Parathyroid adenoma (tissue), 2 donors: ENCODE data around the gene TOMM6.

ENCODE experiments used
- H2AFZ ChIP-seq: fragments of 300-600 bp; sonication (generic); one replicate; pipeline ENCODE4 v1.7.0; 2017; ENCODE audit warnings: antibody characterized with exemption, mild to moderate bottlenecking
- H3K27ac ChIP-seq: fragments of 300-600 bp; sonication (generic); one replicate; pipeline ENCODE4 v1.7.0; 2017
- H3K27me3 ChIP-seq: fragments of 300-600 bp; sonication (generic); one replicate; pipeline ENCODE4 v1.7.0; 2017; ENCODE audit warnings: low read length; ENCODE audit not compliant: control insufficient read depth, insufficient read depth
- H3K36me3 ChIP-seq: fragments of 300-600 bp; sonication (generic); one replicate; pipeline ENCODE4 v1.7.0; 2017; ENCODE audit warnings: low read length; ENCODE audit not compliant: control insufficient read depth, insufficient read depth
- H3K4me1 ChIP-seq: fragments of 300-600 bp; sonication (generic); one replicate; pipeline ENCODE4 v1.7.0; 2017; ENCODE audit warnings: control low read depth
- H3K4me2 ChIP-seq: fragments of 300-600 bp; sonication (generic); one replicate; pipeline ENCODE4 v1.7.0; 2017; ENCODE audit warnings: low read length
- H3K4me3 ChIP-seq: fragments of 300-600 bp; sonication (generic); one replicate; pipeline ENCODE4 v1.7.0; 2017; ENCODE audit warnings: low read depth, low read length
- H3K79me2 ChIP-seq: fragments of 300-600 bp; sonication (generic); one replicate; pipeline ENCODE4 v1.7.0; 2017; ENCODE audit warnings: control low read depth
- H3K9ac ChIP-seq: fragments of 300-600 bp; sonication (generic); one replicate; pipeline ENCODE4 v1.7.0; 2017; ENCODE audit warnings: mild to moderate bottlenecking
- H3K9me3 ChIP-seq: fragments of 300-600 bp; sonication (generic); one replicate; pipeline ENCODE4 v1.7.0; 2017; ENCODE audit warnings: low read length; ENCODE audit not compliant: control insufficient read depth
- TF ChIP-seq, protein P1 (sequence below): fragments of 300-600 bp; sonication (generic); IDR thresholded peaks from one replicate; pipeline ENCODE4 v1.7.0; 2017; ENCODE audit warnings: antibody characterized with exemption, mild to moderate bottlenecking
- donor health status: primary hyperparathyroidism.

TOMM6 gene

GRCh38 chr6:41743406-41744235, 43.9 kb upstream of the TOMM6 start:
- Histone ChIP-seq H3K27ac (no peak overlapping the region), H3K4me2 (no peak overlapping the region), H3K36me3 (no peaks in the 10 kb centered on the region), H2AFZ (no peak overlapping the region), H3K79me2 (no peaks in the 10 kb centered on the region), H3K4me1 (peaks cover 5% of the 10 kb centered on the region), H3K4me3 (no peak overlapping the region), H3K9me3 (no peaks in the 10 kb centered on the region), H3K9ac (no peak overlapping the region), H3K27me3 (no peaks in the 10 kb centered on the region)
- TF ChIP-seq, protein P1, sequence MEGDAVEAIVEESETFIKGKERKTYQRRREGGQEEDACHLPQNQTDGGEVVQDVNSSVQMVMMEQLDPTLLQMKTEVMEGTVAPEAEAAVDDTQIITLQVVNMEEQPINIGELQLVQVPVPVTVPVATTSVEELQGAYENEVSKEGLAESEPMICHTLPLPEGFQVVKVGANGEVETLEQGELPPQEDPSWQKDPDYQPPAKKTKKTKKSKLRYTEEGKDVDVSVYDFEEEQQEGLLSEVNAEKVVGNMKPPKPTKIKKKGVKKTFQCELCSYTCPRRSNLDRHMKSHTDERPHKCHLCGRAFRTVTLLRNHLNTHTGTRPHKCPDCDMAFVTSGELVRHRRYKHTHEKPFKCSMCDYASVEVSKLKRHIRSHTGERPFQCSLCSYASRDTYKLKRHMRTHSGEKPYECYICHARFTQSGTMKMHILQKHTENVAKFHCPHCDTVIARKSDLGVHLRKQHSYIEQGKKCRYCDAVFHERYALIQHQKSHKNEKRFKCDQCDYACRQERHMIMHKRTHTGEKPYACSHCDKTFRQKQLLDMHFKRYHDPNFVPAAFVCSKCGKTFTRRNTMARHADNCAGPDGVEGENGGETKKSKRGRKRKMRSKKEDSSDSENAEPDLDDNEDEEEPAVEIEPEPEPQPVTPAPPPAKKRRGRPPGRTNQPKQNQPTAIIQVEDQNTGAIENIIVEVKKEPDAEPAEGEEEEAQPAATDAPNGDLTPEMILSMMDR, result no peak

DNA sequence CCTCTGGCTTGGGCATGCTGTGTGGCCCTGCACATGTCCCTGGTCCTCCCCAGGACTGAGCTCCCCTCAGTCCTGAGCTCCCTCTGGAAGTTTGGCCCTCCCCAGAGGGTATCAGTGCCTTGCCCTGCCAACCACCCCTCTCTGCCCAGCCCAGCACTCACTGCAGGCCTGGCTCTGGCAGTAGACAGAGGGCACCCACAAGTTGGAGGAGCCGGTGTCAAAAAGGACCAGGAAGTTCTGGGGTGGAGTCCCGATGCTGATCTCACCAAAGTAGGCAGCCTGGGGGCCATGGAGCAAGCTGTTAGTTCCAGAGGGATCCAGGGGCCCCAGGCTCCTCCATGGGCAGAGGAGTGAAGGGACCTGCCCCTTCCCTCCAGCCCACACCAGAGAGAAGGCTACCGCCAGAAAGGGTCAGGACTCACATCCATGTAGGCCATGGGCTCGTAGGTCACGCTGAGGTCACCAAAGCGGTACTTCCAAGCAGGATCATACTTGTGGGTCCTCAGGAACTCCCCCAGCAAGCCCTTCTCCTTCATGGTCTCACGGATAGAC, 43.2 kb upstream of the TOMM6 start:
- Histone ChIP-seq H3K79me2 (no peaks in the 10 kb centered on the region), H3K36me3 (no peaks in the 10 kb centered on the region), H3K27ac (no peak overlapping the region), H3K4me2 (no peak overlapping the region), H2AFZ (no peak overlapping the region), H3K9me3 (no peaks in the 10 kb centered on the region), H3K4me3 (no peak overlapping the region), H3K4me1 (peaks cover 5% of the 10 kb centered on the region), H3K9ac (no peak overlapping the region), H3K27me3 (no peaks in the 10 kb centered on the region)
- TF ChIP-seq, protein P1, result no peak

- Histone ChIP-seq H3K27ac (no peak overlapping the region), H3K79me2 (no peaks in the 10 kb centered on the region), H3K4me1 (peaks cover 5% of the 10 kb centered on the region), H2AFZ (no peak overlapping the region), H3K9me3 (no peaks in the 10 kb centered on the region), H3K36me3 (no peaks in the 10 kb centered on the region), H3K9ac (no peak overlapping the region), H3K4me2 (no peak overlapping the region), H3K4me3 (no peak overlapping the region), H3K27me3 (no peaks in the 10 kb centered on the region)
- TF ChIP-seq, protein P1, result no peak
These were observed 41.4 kb upstream of the TOMM6 start for GRCh38 chr6:41746107-41746506.

GRCh38 chr6:41747256-41748101, 40.0 kb upstream of the TOMM6 start, which contains the start of gene PGC:
Gene PGC (minus strand): TSS chr6:41747397. CDS start chr6:41747334, 63 bp downstream.
- Histone ChIP-seq H3K27me3 (no peaks in the 10 kb centered on the region), H3K4me3 (no peak within 1 kb of the TSS)

More at GRCh38 chr6:41747256-41748101, 40.0 kb upstream of the TOMM6 start, which contains the start of gene PGC:
- Histone ChIP-seq H2AFZ (no peak within 1 kb of the TSS), H3K79me2 (no peaks in the 10 kb centered on the region), H3K9ac (no peak within 1 kb of the TSS), H3K27ac (no peak within 1 kb of the TSS), H3K4me1 (peaks cover 5% of the 10 kb centered on the region), H3K4me2 (no peak within 1 kb of the TSS), H3K9me3 (no peaks in the 10 kb centered on the region), H3K36me3 (no peaks in the 10 kb centered on the region)
- TF ChIP-seq, protein P1, result no peak
